Measurements from ENCODE around the gene TMEM129.

Gene TMEM129

DNA sequence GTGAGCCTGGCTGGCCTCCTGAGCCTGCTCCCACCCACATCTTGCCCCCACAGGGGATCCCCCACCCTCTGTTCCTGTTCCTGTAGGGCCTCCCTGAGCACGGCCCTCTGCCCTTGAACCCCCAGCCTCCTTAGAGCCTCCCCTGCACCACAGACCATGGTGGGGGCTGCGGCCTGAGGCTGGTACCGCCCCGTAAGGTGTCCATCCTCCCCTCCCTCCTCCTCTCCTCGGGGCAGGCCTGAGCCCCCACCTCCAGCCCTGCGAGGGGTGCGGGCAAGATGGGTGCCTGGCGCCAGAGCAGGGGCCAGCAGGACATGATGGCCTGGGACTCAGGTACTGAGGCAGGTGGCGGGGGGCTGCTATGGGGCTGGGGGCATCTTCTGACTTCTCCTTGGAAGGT is 43.5 kb upstream of the TMEM129 start:
- H3K4me1 ChIP-seq (ENCODE audit: control insufficient read depth in 1 of 2, insufficient read depth in 2 of 2, low read length in 2 of 2) = peaks cover 0 to 4% of the 10 kb centered on the region in 2 donors
- H3K9ac ChIP-seq (ENCODE audit: low read depth in 1 of 2, low read length in 2 of 2) = no peak overlapping the region
- no peaks in the 10 kb centered on the region for H3K36me3 ChIP-seq (ENCODE audit: control insufficient read depth in 1 of 2, insufficient read depth in 2 of 2, low read length in 2 of 2)
- peaks cover 22 to 36% of the 10 kb centered on the region in 2 donors for H3K27me3 ChIP-seq (ENCODE audit: control insufficient read depth in 1 of 2, insufficient read depth in 2 of 2, low read length in 2 of 2)
- H3K9me3 ChIP-seq (ENCODE audit: control insufficient read depth in 1 of 2, low read length in 2 of 2) = no peaks in the 10 kb centered on the region
- H3K4me3 ChIP-seq (ENCODE audit: low read depth in 1 of 2, low read length in 2 of 2) = no peak overlapping the region
- no peak overlapping the region for H3K27ac ChIP-seq (ENCODE audit: low read depth, low read length)

DNA sequence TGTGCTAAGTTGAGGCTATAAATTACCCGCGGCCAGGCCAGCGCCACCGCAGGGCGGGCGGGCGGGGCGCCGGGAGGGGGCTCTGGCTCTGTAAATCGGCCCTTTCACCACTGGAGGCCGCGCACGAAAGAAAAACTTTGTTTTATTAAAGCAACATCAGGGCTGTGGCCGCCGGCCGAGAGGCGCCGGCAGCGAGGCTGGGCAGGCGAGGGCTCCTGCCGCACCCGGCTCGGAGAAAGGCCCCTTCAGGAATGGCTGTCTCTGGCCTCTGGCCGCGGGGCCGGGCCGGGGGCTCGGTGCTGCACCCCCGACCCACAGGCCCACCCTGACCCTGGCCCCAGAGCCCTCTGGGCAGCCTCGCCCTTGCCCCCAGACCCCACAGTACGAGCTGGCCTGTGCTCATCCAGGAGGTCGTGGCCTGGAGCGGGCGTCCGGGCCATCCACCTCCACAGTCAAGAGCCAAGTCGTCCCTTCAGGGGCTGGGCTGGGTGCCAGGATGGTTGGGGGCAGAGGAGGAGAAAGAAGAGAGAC is 42.5 kb upstream of the TMEM129 start:
- no peak overlapping the region for H3K27ac ChIP-seq (ENCODE audit: low read depth, low read length)
- peaks cover 0 to 4% of the 10 kb centered on the region in 2 donors for H3K4me1 ChIP-seq (ENCODE audit: control insufficient read depth in 1 of 2, insufficient read depth in 2 of 2, low read length in 2 of 2)
- no peak overlapping the region for H3K9ac ChIP-seq (ENCODE audit: low read depth in 1 of 2, low read length in 2 of 2)
- no peaks in the 10 kb centered on the region for H3K36me3 ChIP-seq (ENCODE audit: control insufficient read depth in 1 of 2, insufficient read depth in 2 of 2, low read length in 2 of 2)
- H3K27me3 ChIP-seq (ENCODE audit: control insufficient read depth in 1 of 2, insufficient read depth in 2 of 2, low read length in 2 of 2) = peaks cover 16 to 27% of the 10 kb centered on the region in 2 donors
- H3K9me3 ChIP-seq (ENCODE audit: control insufficient read depth in 1 of 2, low read length in 2 of 2) = no peaks in the 10 kb centered on the region
- no peak overlapping the region for H3K4me3 ChIP-seq (ENCODE audit: low read depth in 1 of 2, low read length in 2 of 2)

DNA sequence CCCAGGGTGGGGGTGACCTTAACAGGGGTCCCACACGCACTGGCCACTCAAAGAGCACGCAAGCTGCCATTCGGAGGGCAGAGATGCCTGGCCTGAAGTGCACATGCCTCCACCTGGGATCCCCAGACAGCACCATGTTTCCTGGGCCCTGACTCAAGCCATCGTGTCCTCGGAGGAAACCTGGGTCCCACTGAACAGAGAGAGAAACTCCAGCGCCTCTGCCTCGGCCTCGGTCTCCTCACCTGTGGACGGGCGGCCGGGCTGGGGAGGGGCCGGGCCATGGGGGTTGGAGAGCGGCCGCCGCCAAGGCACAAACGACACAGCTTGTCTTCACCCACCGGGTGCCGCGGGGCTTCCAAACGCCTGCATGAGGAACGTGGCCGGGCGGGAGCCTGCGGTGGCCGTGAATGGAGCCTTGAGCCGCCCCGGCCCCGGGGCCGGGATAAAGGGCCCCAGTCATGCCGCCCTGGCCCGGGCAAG is 42.0 kb upstream of the TMEM129 start:
- Histone ChIP-seq H3K36me3 (ENCODE audit: control insufficient read depth in 1 of 2, insufficient read depth in 2 of 2, low read length in 2 of 2) (no peaks in the 10 kb centered on the region), H3K27ac (ENCODE audit: low read depth, low read length) (no peak overlapping the region), H3K9me3 (ENCODE audit: control insufficient read depth in 1 of 2, low read length in 2 of 2) (no peaks in the 10 kb centered on the region), H3K4me3 (ENCODE audit: low read depth in 1 of 2, low read length in 2 of 2) (no peak overlapping the region), H3K4me1 (ENCODE audit: control insufficient read depth in 1 of 2, insufficient read depth in 2 of 2, low read length in 2 of 2) (peaks cover 0 to 4% of the 10 kb centered on the region in 2 donors), H3K27me3 (ENCODE audit: control insufficient read depth in 1 of 2, insufficient read depth in 2 of 2, low read length in 2 of 2) (peaks cover 11 to 22% of the 10 kb centered on the region in 2 donors), H3K9ac (ENCODE audit: low read depth in 1 of 2, low read length in 2 of 2) (no peak overlapping the region)

DNA sequence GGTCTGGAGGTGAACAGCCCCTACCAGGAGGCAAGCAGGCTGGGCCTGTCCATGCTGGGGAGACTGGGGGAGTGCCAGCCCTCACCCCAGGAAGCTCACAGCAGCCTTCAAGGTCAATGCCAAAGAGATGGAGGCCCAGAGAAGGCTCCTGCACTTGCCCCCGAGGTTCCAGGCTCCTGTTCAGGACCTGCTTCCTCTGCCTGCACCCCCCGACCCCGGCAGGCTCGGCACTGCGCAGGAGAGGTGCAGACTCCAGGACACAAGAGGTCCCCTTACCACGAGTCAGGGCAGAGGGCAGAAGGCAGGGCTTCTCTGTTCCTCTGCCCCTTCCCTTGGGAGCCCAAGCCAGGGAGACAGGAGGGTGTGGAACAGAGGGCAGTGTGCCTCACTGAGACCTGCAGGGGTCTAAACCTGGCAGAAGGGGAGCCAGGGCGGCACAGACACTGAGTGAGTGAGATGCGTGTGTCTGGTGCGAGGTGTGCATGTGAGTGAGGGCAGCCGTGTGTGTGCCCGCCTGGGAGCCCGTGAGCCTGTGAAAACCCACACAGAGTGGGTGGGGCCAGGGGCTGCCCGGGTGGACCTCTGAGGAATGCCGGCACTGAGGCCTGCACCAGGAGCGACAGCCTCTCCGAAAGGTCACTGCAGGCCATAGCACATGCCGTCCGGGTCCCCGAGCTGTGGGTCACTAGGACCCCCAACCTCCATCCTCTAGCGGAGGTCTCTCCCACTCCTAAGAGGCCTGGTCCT is 41.3 kb upstream of the TMEM129 start:
- no peak overlapping the region for H3K4me3 ChIP-seq (ENCODE audit: low read depth in 1 of 2, low read length in 2 of 2)
- peaks cover 9 to 21% of the 10 kb centered on the region in 2 donors for H3K27me3 ChIP-seq (ENCODE audit: control insufficient read depth in 1 of 2, insufficient read depth in 2 of 2, low read length in 2 of 2)
- no peak overlapping the region for H3K9ac ChIP-seq (ENCODE audit: low read depth in 1 of 2, low read length in 2 of 2)
- no peak overlapping the region for H3K27ac ChIP-seq (ENCODE audit: low read depth, low read length)
- H3K9me3 ChIP-seq (ENCODE audit: control insufficient read depth in 1 of 2, low read length in 2 of 2) = no peaks in the 10 kb centered on the region
- H3K36me3 ChIP-seq (ENCODE audit: control insufficient read depth in 1 of 2, insufficient read depth in 2 of 2, low read length in 2 of 2) = no peaks in the 10 kb centered on the region
- peaks cover 0 to 4% of the 10 kb centered on the region in 2 donors for H3K4me1 ChIP-seq (ENCODE audit: control insufficient read depth in 1 of 2, insufficient read depth in 2 of 2, low read length in 2 of 2)

DNA sequence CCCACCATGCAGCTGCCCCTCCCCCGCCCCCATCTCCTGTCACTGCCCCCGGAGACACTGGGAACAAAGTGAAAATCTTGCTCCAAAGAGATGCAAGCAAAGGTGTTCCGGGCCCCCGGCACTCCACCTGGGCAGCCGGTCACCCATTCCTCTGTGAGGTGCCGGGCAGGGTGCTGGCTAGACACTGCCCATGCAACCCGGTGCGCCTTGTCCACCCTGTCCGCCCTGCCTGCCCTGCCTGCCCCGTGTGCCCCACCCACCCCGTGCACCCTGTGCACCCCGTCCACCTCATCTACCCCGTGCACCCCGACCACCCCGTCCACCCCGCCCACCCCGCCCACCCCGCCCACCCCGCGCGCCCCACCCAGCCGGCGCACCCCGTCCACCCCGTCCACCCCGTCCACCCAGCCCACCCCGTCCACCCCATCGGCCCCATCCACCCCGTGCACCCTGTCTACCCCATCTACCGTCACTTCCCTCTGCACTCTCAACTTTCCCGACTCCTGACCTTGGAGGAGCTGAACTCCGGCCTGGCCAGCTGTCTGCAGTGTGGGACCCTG is 40.1 kb upstream of the TMEM129 start:
- H3K9me3 ChIP-seq (ENCODE audit: control insufficient read depth in 1 of 2, low read length in 2 of 2) = no peaks in the 10 kb centered on the region
- no peak overlapping the region for H3K4me3 ChIP-seq (ENCODE audit: low read depth in 1 of 2, low read length in 2 of 2)
- no peaks in the 10 kb centered on the region for H3K36me3 ChIP-seq (ENCODE audit: control insufficient read depth in 1 of 2, insufficient read depth in 2 of 2, low read length in 2 of 2)
- H3K27ac ChIP-seq (ENCODE audit: low read depth, low read length) = no peak overlapping the region
- peaks cover 0 to 4% of the 10 kb centered on the region in 2 donors for H3K4me1 ChIP-seq (ENCODE audit: control insufficient read depth in 1 of 2, insufficient read depth in 2 of 2, low read length in 2 of 2)
- H3K27me3 ChIP-seq (ENCODE audit: control insufficient read depth in 1 of 2, insufficient read depth in 2 of 2, low read length in 2 of 2) = peaks cover 9 to 16% of the 10 kb centered on the region in 2 donors
- H3K9ac ChIP-seq (ENCODE audit: low read depth in 1 of 2, low read length in 2 of 2) = no peak overlapping the region

DNA sequence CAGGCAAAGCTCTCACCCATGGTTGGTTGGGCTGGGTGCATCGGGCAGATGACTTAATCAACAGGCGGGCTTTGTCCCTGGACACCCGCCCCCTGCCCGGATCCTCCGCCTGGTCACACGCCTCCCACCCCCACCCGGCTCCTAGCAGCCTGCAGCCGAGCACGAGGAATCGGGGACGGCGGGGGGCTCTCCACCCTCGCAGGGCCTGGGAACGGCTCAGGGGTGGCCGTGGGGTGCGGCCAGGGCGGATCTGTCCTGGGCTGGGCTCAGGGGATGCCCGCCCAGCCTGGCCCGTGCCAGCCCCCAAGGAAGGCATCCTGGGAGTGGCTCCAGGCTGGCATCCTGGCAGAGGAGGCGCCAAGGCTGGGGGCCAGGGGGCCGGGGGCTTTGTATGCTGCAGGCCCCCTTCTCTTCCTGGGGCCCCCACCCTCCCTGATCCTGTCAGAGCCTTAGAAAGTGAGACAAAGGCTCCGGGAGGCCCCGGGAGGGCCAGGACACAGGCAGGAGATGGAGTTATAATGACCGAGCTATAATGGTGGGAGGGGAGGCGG is 39.5 kb upstream of the TMEM129 start:
- Histone ChIP-seq H3K27ac (ENCODE audit: low read depth, low read length) (no peak overlapping the region), H3K9ac (ENCODE audit: low read depth in 1 of 2, low read length in 2 of 2) (no peak overlapping the region), H3K4me1 (ENCODE audit: control insufficient read depth in 1 of 2, insufficient read depth in 2 of 2, low read length in 2 of 2) (peaks cover 0 to 4% of the 10 kb centered on the region in 2 donors)

DNA sequence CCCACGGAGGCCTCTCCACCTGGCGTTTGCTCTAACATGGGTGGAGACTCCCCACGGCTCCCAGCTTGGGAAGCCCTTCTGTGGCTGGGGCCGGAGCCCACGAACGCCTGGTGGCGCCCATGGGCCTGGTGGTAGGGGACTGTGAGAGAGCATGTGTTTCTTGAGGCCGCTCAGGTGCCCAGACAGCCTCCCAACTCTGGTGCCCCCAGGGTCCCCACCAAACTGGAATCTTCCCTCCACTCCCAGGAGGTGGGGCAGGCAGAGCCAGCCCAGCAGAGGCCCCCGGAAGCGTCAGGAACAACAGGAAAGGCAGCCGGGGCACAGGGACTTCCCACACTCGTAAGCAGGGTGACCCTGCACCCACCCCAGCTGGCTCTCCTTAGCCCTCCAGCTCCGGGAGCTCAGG is 38.7 kb upstream of the TMEM129 start:
- H3K9me3 ChIP-seq (ENCODE audit: control insufficient read depth in 1 of 2, low read length in 2 of 2) = no peaks in the 10 kb centered on the region
- no peak overlapping the region for H3K4me3 ChIP-seq (ENCODE audit: low read depth in 1 of 2, low read length in 2 of 2)
- no peaks in the 10 kb centered on the region for H3K36me3 ChIP-seq (ENCODE audit: control insufficient read depth in 1 of 2, insufficient read depth in 2 of 2, low read length in 2 of 2)
- H3K27me3 ChIP-seq (ENCODE audit: control insufficient read depth in 1 of 2, insufficient read depth in 2 of 2, low read length in 2 of 2) = peaks cover 8 to 9% of the 10 kb centered on the region in 2 donors
- peaks cover 0 to 4% of the 10 kb centered on the region in 2 donors for H3K4me1 ChIP-seq (ENCODE audit: control insufficient read depth in 1 of 2, insufficient read depth in 2 of 2, low read length in 2 of 2)
- no peak overlapping the region for H3K27ac ChIP-seq (ENCODE audit: low read depth, low read length)
- no peak overlapping the region for H3K9ac ChIP-seq (ENCODE audit: low read depth in 1 of 2, low read length in 2 of 2)

More for the DNA sequence above, 39.5 kb upstream of the TMEM129 start:
- no peaks in the 10 kb centered on the region for H3K36me3 ChIP-seq (ENCODE audit: control insufficient read depth in 1 of 2, insufficient read depth in 2 of 2, low read length in 2 of 2)
- H3K27me3 ChIP-seq (ENCODE audit: control insufficient read depth in 1 of 2, insufficient read depth in 2 of 2, low read length in 2 of 2) = peaks cover 9 to 11% of the 10 kb centered on the region in 2 donors
- H3K4me3 ChIP-seq (ENCODE audit: low read depth in 1 of 2, low read length in 2 of 2) = no peak overlapping the region
- no peaks in the 10 kb centered on the region for H3K9me3 ChIP-seq (ENCODE audit: control insufficient read depth in 1 of 2, low read length in 2 of 2)

DNA sequence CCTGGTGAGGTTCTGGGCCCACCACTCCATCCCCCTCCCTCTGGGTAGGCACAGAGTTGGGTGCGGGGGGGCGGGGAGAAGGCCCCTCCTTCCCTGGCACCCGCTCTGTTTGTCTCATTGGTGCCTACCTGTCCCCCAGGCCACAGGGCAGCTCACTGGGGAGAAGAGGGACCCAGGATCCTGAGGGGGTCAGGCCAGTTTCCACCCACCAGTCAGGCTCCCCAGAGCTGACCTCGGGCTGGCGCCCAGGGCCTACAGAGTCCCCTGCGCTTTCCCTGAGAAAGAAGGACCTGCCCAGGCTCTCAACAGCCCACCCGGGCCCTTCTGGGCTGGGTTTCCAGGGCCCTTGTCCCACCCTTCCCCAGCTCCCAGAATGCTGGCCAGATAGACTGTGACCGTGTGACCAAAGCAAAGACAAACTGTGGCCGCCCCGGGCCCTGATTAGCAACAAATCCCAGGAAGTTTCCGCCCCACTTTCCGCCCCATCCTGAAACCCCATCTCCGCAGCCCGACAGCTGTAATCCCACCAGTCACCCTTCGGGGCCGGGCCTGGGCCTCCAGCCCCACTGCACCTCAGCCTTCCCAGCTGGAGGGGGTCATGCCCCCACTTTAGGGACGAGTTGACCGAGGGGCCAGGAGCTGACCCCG is 38.2 kb upstream of the TMEM129 start:
- Histone ChIP-seq H3K27ac (ENCODE audit: low read depth, low read length) (no peak overlapping the region), H3K4me1 (ENCODE audit: control insufficient read depth in 1 of 2, insufficient read depth in 2 of 2, low read length in 2 of 2) (peaks cover 0 to 4% of the 10 kb centered on the region in 2 donors), H3K36me3 (ENCODE audit: control insufficient read depth in 1 of 2, insufficient read depth in 2 of 2, low read length in 2 of 2) (no peaks in the 10 kb centered on the region), H3K9me3 (ENCODE audit: control insufficient read depth in 1 of 2, low read length in 2 of 2) (no peaks in the 10 kb centered on the region), H3K4me3 (ENCODE audit: low read depth in 1 of 2, low read length in 2 of 2) (no peak overlapping the region), H3K27me3 (ENCODE audit: control insufficient read depth in 1 of 2, insufficient read depth in 2 of 2, low read length in 2 of 2) (peaks cover 8 to 9% of the 10 kb centered on the region in 2 donors), H3K9ac (ENCODE audit: low read depth in 1 of 2, low read length in 2 of 2) (no peak overlapping the region)

DNA sequence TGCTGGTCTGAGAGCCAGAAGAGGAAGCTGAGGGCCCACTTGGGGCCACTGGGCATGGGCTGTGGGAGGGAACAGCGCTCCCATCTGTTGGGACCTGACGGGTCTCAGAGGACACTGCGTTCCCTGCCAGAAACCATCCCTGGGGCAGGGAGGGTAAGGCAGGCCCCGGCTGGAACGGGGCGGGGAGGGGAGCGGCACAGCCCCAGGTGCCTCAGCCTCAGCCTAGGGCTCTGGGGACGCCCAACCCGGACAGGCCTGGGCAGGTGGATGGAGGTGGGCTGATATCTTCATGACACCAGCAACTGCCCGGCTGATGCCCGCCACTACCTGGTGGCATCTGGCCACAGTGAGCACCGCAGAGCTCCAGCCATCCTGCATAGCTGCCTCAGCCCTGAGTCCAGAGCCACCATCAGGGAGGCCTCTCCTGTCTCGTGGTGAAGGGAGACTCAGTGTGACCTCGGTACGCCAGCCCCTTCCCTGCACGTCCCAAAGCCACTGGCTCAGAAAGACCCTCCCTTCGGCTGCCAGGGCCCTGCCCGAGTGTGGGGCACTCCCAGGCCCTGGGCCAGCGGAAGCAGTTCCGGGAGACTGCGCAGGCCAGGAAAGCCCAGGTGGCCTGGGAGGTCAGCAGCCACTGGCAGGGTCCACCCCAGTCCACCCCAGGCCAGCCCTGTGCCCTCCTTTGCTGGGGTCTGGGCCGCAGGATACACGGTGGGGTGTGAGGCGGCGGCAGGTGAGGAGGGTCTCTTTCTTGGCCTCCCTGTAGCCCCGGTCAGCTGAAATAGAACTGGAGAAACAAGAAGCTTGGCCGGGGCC is 37.4 kb upstream of the TMEM129 start:
- H3K27ac ChIP-seq (ENCODE audit: low read depth, low read length) = no peak overlapping the region
- no peaks in the 10 kb centered on the region for H3K9me3 ChIP-seq (ENCODE audit: control insufficient read depth in 1 of 2, low read length in 2 of 2)
- no peaks in the 10 kb centered on the region for H3K4me1 ChIP-seq (ENCODE audit: control insufficient read depth in 1 of 2, insufficient read depth in 2 of 2, low read length in 2 of 2)
- no peaks in the 10 kb centered on the region for H3K36me3 ChIP-seq (ENCODE audit: control insufficient read depth in 1 of 2, insufficient read depth in 2 of 2, low read length in 2 of 2)
- H3K4me3 ChIP-seq (ENCODE audit: low read depth in 1 of 2, low read length in 2 of 2) = no peak overlapping the region
- peaks cover 5 to 9% of the 10 kb centered on the region in 2 donors for H3K27me3 ChIP-seq (ENCODE audit: control insufficient read depth in 1 of 2, insufficient read depth in 2 of 2, low read length in 2 of 2)
- no peak overlapping the region for H3K9ac ChIP-seq (ENCODE audit: low read depth in 1 of 2, low read length in 2 of 2)

Measured in duodenal mucosa (tissue), 2 donors.